HG02981 (cell line): Measurements from ENCODE around the gene ACO1.
"Not testable (repeated sequence)": the region's sequence is repeated elsewhere in the genome, so short reads cannot be mapped to it uniquely, and the experiment has no call there.

Experiments
- ATAC-seq: cut with Tn5 transposase; IDR thresholded peaks from one replicate; pipeline ENCODE4 v1.9.1; 2021; ENCODE audit warnings: mild to moderate bottlenecking, moderate library complexity; ENCODE audit not compliant: unreplicated experiment

ACO1 gene

DNA sequence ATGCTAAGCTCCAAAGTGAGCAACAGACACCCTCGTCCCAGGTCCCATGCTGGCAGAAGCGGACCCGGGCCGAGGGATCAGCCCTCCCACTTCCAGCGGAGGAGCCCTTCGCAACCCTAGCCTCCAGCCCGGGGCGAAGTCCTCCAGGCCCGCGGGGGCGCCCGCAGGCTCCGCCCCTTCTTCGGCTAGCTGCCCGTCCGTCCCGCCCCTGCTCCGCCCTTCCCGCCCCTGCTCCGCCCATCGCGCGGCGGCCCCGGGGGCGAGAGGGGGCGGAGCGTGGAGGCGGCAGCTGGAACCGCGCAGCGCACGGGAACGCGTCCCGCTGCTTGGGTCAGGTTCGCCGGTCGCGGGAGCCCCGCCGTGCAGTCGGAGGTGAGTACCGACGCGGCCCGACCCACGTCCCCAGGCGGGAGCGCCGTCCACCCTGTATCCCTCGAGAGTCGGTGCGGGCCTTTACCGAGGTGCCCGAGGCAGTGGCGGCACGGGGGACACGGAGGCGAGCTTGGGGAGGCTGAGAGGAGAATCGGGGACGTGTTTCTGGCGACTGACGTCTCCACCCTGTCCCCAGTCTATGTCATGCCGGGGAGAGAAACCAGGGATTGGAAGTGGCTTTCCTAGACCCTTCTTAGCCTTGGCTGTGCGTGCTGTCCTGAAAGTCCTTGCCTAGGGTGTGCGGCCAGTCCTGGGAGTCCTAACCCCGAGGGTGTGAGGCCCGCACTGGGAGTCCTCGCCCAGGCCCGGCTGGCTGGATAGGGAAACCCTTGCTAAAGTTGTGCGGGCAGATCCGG lies at the start of gene ACO1:
Gene ACO1 (plus strand): TSS at position 280 of the 788 bp plus-strand sequence. CDS start 20,864 bp downstream, outside the sequence.
- ATAC-seq: peak; percentile 97

DNA sequence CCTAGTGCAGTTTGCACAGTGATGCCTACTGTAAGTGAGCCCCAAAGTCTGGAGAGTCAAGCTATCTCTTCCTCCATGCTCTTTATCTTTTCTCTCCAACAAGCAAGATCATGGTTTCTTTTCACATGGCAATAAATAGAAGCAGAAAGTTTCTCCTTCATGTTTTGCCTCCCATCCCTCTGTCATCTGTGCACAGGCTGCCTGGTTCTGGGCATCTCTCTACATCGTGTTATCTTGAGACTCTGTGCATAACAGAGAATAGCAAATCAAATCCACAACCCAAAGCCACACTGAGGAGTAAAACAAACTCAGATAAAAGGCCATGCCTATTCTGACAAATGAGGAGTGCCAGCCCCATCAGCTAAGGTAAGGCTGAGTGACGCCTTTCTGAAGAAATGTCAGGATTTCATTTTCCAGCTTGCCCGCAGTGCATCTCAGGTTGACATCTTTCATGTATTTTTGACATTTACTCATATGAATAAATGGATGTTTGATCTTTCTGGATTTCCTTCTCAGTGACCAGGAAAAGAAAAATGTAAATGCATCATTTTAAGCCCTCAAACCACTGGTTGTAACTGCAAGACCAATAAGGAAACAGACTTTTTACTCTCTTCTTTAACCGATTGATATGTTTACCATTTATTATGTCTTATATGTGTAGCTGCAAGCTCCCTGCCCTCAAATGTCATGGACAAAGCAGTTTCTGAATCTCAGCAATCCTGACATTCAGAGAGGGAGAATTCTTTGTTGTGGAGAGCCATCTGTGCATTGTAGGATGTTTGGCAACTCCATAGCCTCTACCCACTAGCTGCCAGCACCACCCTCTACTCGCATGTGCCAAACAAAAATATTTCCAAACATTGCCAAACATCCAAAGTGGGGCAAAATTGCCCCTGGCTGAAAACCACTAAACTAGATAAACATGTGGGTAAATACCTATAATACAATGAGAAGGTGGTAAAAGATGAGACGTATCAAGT lies 49.2 kb upstream of the ACO1 start:
- no peak for ATAC-seq

DNA sequence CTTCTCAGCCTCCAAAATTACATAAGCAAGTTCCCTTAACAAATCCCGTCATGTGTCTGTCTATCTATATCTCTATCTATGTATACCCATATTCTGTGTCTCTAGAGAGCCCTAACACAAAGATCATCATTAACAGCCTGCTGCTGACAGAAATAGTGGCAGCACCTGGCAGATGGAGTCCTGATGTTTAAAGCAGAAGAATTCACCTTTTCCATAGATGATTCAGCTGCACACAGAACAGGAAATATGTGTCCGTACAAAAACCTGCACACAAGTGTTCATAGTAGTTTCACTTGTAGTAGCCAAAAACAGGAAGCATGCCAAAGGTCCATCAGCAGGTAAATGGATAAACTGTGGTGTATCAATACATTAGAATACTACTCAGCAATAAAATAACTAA lies 45.0 kb upstream of the ACO1 start:
- peak; percentile 72 for ATAC-seq

DNA sequence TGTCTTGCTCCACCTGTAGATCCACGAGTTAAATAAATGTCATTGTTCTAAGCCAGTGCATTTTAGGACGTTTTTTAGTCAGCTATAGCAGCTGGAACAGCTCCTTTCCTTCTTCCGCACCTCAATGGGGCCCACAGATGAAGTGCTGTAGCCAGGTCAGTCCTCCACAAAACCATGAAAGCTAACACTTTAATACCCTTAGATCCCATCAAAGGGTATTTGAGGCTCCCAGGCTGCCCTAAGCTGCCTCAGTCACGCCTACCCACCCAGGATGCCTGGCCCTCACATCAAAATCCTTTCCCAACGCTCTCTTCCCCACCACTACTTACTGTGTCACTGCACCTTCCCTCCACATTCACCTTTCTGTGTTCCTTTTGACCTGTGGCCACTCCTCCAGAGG lies 44.1 kb upstream of the ACO1 start:
- no peak for ATAC-seq

GRCh38 chr9:32344551-32345182 lies 39.8 kb upstream of the ACO1 start:
- ATAC-seq: no peak

DNA sequence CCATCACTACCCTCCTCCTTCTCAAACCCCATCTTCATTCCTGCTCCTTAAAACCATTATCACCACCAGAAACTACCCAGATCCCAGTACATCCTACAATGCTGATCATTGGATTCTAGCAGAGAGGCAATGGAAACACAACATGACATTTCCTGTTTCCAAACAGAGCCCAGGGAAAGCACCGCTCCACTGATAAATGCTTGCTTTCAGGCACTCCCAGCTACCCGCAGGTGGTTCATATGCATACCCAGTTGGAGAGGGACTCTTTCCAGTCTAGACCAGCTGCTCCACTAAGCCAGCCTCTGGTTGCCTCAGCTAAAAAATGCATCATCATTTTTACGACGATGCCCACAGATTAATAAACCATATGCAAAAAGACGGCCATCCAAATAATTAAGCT lies 39.2 kb upstream of the ACO1 start:
- no peak for ATAC-seq

- no peak for ATAC-seq
Observed at GRCh38 chr9:32347571-32347970, 36.9 kb upstream of the ACO1 start.

DNA sequence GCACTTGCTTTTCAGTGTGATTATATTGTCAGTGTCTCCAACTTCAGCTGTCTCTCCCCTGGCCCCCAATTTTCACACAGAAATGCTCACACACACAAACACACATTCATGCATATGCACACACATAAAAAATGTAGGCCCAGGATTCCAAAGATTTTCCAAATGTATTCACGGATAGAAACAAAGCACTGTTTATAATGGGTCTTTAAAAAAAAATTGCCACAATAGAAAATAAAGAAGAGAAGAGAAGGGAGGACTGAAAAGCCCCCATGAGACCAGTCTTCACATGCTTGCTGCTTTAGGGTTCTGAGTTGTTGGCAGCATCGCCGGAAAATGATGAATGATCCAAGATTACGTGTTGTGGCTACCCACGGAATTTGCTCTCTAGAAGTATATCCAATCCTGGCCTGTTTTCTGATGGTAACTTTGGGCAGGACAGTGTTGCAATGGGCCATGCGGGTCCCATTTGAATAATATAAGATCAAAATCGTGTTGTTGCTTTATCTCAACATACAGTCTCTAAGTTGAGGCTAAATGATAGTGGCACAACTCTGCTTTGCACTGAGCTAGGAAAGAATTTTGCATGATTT lies 36.2 kb upstream of the ACO1 start:
- no peak for ATAC-seq

DNA sequence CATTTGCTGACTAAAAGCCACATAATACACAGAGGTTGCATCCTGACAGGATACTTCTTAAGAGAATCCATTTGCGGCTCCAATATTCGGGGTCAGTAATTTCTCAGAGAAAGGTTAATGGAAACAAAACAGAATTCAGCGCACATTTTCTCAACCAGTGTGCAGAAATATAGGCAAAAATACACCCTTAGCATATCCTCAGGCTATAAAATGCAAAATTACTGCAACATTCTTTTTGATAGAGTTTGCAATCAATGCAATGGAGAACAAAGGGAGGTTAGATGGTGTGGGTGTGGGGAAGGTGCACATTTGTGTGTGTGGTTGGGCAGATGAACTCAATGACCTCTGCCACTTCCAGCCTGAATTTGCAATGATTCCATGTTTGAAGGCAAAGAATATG lies 35.4 kb upstream of the ACO1 start:
- no peak for ATAC-seq

- no peak for ATAC-seq
Observed at GRCh38 chr9:32350682-32351081, 33.8 kb upstream of the ACO1 start.

GRCh38 chr9:32351845-32352244 lies 32.6 kb upstream of the ACO1 start:
- ATAC-seq: no peak

DNA sequence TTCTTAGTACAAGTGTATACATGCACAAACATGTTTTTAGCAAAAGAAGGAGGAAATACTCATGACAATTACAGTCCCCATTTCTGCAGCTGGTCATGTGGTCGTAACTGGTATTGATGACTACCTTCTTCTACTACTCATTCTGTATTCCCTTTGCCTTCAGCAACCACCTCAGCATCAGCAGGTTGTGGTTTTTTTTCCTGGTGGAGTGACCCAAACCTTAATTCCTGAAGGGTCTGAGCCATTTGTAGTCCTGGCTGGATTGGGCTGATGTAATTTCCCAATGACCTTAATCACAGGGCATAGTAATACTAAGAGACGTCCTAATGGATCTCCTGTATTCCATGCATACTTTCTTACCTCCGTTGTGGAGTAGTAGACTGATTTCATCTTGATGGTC lies 31.0 kb upstream of the ACO1 start:
- not testable (repeated sequence) for ATAC-seq

DNA sequence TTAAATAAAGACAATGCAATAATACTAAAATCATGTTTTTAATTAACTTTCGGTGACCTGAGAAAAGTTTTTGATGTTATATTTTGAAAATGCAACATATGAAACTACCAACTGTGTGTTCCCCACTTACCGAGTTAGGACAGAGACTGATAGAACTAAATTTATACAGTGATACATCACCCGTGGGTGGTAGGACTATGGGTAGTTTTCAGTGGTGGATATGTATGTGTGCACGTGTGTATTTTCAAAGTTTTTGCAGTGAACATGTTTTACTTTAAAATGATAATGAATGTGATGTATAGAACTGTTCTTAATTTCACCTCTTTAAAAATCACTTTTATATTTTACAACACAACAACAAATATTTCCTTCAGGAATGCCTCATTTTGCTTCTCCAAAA lies 25.0 kb upstream of the ACO1 start:
- no peak for ATAC-seq

- no peak for ATAC-seq
Observed at GRCh38 chr9:32360983-32361673, 23.3 kb upstream of the ACO1 start.

- ATAC-seq: no peak
Observed at GRCh38 chr9:32371279-32371678, 13.2 kb upstream of the ACO1 start.

GRCh38 chr9:32371679-32372078 lies 12.8 kb upstream of the ACO1 start:
- no peak for ATAC-seq

GRCh38 chr9:32376285-32376684 lies 8.2 kb upstream of the ACO1 start:
- ATAC-seq: no peak

- peak; percentile 79 for ATAC-seq
Observed at GRCh38 chr9:32378496-32378895, 5.9 kb upstream of the ACO1 start.

DNA sequence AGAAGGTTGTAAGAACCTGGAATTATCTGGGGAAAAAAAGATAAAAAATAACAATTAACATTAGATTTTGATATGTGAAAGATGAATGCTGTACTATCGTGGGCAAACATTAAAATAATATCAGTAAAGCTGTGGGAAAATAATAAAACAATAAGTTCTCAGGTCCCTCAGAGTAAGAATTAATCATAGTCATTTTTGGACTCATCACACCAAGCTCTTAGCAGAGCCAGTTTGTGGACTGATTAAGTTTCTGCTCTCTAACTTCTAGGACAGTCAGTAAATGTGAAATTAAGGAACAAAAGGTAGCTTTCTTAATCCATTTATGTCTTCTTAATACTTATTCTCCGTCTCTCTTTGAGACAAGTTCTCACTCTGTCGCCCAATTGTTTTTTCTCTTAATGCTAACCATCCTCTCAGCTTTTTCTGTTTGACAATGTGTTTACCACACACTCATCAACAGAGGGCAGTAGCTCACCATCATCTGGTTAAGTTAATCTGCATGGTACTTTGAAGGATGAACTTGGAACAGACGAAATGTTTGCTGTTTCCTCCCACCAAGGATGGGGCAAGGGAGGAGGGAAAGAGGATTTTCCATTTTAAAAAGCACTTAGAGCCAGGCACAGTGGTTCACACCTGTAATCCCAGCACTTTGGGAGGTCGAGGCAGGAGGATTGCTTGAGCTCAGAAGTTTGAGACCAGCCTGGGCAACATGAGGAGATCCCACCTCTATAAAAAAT lies 5.3 kb upstream of the ACO1 start:
- ATAC-seq: peak; percentile 78

DNA sequence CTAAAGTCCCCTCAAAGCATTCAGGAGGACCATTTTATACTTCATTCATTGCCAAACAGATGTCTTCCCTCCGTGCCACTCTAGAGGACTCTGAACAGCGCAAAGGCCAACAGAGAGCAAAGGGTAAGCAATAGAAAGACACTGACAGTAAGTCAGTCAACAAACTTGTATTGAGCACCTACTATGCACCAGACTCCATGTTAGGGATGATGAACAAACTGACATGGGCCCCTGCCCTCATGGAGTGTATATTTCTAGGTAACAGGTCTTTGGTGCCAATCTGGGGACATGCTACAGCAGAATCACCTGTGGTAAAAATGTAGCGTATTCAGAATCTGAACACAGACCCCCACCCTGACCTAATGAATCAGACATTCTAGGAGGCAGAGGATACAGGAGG lies 3.5 kb upstream of the ACO1 start:
- ATAC-seq: no peak
